HUES6 (cell line): ENCODE results near the gene SLC22A8.

Experiments
- H3K27ac ChIP-seq: 2 replicates; pipeline ENCODE4 v1.7.0; 2013; ENCODE audit warnings: low read depth, mild to moderate bottlenecking, low read length, inconsistent platforms
- H3K27me3 ChIP-seq: 2 replicates; pipeline ENCODE4 v1.6.1; 2013; ENCODE audit warnings: low read length; ENCODE audit not compliant: control insufficient read depth, insufficient read depth
- H3K36me3 ChIP-seq: 2 replicates; pipeline ENCODE4 v1.6.1; 2013; ENCODE audit warnings: low read length; ENCODE audit not compliant: control insufficient read depth, insufficient read depth
- H3K4me1 ChIP-seq: 2 replicates; pipeline ENCODE4 v1.6.1; 2013; ENCODE audit warnings: low read length; ENCODE audit not compliant: control insufficient read depth, insufficient read depth
- H3K4me3 ChIP-seq: 2 replicates; pipeline ENCODE4 v1.5.1; 2013; ENCODE audit warnings: low read depth, low read length
- H3K9ac ChIP-seq: one replicate; pipeline ENCODE4 v1.6.1; 2013; ENCODE audit warnings: mild to moderate bottlenecking, low read length
- H3K9me3 ChIP-seq: 2 replicates; pipeline ENCODE4 v1.6.1; 2013; ENCODE audit warnings: low read depth, low read length; ENCODE audit not compliant: control insufficient read depth, insufficient read depth

The SLC22A8 gene

DNA sequence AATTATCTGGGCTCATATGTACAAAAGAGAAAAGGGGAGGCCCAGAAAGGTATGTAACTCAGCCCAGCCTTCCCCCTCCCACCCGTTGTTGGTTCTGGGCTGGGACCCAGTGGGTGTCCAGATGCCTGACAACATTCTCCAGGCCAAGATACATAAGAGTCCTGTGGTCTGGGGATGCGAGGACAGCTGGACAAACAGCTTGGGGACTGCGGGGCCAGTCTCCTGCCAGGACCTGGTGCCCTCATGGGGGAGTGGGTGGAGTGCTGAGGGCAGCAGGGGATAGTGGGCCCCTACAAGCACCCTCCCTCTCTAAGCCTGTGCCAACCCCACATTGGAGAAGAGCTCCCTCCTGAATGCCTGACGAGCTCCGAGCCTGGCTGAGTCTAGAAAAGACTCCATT lies 27.4 kb downstream of the SLC22A8 start:
- no peak overlapping the region for H3K27ac ChIP-seq
- no peak overlapping the region for H3K9ac ChIP-seq
- H3K36me3 ChIP-seq: no peaks in the 10 kb centered on the region
- H3K27me3 ChIP-seq: peaks cover 6% of the 10 kb centered on the region; the same call in 1 of the 2 replicates
- no peaks in the 10 kb centered on the region for H3K4me1 ChIP-seq
- H3K9me3 ChIP-seq: no peaks in the 10 kb centered on the region
- H3K4me3 ChIP-seq: no peak overlapping the region

DNA sequence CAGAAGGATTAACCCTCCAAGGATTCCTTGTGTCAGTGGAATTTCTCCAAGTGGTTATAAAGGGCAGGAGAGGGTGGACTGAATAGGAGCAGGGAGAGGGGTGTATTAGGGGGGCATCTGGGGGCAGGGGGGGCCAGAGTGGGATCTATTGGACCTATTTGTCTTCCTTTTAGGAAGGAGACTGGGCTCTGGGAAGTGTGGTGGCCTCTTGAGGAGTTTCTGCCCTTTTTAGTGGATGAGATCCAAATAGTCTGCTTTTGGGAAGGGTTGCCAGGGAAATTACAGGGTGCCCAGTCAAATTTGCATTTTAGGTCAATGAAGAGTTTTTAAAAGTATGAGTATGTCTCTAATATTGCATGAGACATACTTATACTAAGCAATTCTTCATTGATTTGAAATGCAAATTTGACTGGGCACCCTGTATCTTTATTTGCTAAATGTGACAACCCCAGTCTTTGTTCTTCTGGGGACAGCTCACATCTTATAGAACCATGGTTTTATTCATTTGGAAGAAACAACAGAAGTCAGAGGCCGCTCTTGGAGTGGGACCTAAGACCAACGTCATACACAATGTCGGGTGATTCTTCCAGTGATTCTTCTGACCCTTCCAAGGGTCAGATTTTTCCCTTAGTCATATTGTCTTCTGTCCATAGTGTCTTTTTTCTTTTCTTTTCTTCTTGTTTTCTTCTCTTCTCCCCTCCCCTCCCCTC lies 30.4 kb downstream of the SLC22A8 start:
- H3K36me3 ChIP-seq: no peaks in the 10 kb centered on the region
- no peak overlapping the region for H3K9ac ChIP-seq
- H3K27ac ChIP-seq: no peak overlapping the region
- H3K27me3 ChIP-seq: peaks cover 3% of the 10 kb centered on the region; the same call in 1 of the 2 replicates
- no peaks in the 10 kb centered on the region for H3K9me3 ChIP-seq
- no peaks in the 10 kb centered on the region for H3K4me1 ChIP-seq
- no peak overlapping the region for H3K4me3 ChIP-seq

DNA sequence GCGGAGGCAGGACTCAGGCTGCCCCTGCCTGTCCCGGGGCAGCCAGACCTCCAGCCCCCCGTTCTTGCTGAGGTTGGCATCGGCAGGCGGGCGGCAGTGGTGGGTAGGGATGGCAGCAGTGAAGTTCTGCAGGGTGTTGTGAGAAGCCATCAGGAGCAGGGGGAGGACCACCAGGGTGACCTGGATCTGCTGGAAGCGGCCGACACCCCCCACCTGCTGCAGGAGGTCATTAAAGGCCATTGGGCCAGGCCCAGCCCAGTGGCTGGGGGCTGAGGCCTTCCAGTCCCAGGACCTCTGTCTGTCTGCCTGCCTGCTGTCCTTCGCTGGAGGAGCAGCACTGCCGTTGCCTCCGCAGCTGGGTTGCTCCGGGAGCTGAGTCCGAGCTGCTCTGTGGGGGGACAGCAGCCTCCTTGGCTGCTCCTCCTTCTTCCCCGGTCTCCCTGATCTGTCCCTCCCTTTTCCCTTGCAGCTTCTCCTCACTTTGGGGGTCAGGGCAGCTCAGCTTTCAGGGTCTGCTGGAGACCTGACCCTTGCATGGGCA lies 31.1 kb downstream of the SLC22A8 start, which contains the start of gene SLC22A6:
TSS of gene SLC22A6 (minus strand) at position 517 of the 541 bp plus-strand sequence. CDS start at position 240, 277 bp downstream.
- peaks cover 3% of the 10 kb centered on the region; the same call in 1 of the 2 replicates for H3K27me3 ChIP-seq
- H3K9ac ChIP-seq: no peak within 1 kb of the TSS
- no peak within 1 kb of the TSS for H3K4me3 ChIP-seq
- no peaks in the 10 kb centered on the region for H3K4me1 ChIP-seq
- H3K36me3 ChIP-seq: no peaks in the 10 kb centered on the region
- H3K27ac ChIP-seq: no peak within 1 kb of the TSS
- H3K9me3 ChIP-seq: no peaks in the 10 kb centered on the region

DNA sequence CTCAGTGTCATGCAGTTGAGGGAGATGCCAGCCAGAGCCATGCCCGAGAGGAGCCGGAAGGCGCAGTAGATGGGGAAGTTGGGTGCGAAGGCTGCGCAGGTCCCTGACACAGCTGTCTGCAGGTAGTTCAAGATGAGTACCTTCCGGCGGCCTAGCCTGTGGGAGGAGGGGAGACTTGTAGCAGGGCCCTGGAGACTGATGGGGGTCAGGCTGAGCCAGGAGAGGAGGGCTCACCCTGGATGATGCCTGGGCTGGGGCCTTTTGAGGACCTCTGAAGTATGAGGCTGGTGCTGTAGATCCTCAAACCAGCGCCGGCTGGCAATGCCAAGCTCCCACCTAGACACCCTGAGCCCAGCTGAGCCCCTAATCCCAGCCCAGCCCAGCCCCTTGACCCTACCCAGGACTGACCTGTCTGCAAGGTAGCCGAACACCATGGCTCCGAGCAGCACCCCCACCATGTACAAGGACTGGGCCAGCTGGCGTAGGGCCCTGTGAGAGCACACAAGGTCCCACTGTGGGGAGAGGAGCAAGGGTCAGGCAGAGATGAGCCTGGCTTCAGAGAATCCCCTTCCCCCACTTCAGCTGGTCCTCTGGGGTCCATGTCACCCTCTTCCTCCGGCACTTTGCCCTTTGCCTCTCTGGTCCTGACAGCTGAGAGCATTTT lies 32.0 kb downstream of the SLC22A8 start:
- no peaks in the 10 kb centered on the region for H3K4me1 ChIP-seq
- H3K36me3 ChIP-seq: no peaks in the 10 kb centered on the region
- H3K27me3 ChIP-seq: peaks cover 3% of the 10 kb centered on the region; the same call in 1 of the 2 replicates
- H3K9ac ChIP-seq: no peak overlapping the region
- H3K4me3 ChIP-seq: no peak overlapping the region
- no peaks in the 10 kb centered on the region for H3K9me3 ChIP-seq
- H3K27ac ChIP-seq: no peak overlapping the region

DNA sequence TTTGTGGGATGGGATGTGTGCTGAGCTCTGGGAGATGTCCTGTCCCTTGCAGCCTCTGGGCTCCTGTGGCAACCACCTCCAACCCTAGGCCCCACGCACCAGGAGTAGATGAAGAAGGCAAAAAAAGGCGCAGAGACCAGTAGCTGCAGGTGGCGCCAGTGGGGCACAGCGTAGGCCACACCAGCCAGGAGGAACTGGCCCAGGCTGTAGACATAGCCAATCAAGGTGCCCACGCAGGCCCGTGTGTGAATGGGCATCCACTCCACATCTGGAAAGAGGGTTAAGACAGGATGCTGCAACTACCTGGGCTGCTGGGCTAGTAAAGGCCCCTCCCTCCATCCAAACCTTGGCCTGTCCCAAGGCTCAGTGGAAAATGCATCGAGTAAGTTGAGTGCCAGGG lies 33.9 kb downstream of the SLC22A8 start:
- no peak overlapping the region for H3K27ac ChIP-seq
- H3K4me3 ChIP-seq: no peak overlapping the region
- H3K36me3 ChIP-seq: no peaks in the 10 kb centered on the region
- peaks cover 3% of the 10 kb centered on the region; the same call in 1 of the 2 replicates for H3K27me3 ChIP-seq
- H3K9me3 ChIP-seq: no peaks in the 10 kb centered on the region
- no peaks in the 10 kb centered on the region for H3K4me1 ChIP-seq
- no peak overlapping the region for H3K9ac ChIP-seq

DNA sequence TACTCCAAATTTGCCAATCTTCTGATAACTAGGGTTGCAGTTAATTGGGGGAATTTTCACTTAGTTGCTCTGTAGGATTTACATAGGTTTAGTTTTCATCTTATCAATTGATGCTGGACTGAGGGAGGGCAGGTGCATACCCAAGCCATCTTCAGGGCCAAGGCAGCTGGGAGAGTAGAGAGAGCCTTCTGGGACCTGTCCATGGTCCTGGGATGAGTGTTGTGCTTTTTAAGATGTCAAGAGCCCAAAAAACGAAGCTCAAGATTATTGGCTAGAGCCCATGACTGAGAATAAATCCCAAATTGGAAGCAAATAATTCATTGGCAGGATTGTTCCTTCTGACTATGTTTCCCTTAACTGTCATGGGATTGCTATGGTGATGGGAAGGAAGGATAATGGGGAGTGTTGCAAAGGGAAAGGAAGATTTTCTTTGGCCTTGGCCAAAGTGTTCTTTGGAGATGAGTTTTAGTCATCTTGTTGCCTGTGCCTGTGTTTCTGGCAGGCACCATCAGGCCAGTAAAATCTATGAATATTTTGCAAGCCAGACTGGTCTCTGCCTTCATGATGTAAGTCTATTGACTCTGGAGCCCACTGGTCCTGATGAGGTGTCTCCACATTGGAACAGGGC lies 35.4 kb downstream of the SLC22A8 start:
- peaks cover 3% of the 10 kb centered on the region; the same call in 1 of the 2 replicates for H3K27me3 ChIP-seq
- H3K9ac ChIP-seq: no peak overlapping the region
- no peaks in the 10 kb centered on the region for H3K4me1 ChIP-seq
- H3K9me3 ChIP-seq: no peaks in the 10 kb centered on the region
- H3K4me3 ChIP-seq: no peak overlapping the region
- H3K27ac ChIP-seq: no peak overlapping the region
- no peaks in the 10 kb centered on the region for H3K36me3 ChIP-seq

DNA sequence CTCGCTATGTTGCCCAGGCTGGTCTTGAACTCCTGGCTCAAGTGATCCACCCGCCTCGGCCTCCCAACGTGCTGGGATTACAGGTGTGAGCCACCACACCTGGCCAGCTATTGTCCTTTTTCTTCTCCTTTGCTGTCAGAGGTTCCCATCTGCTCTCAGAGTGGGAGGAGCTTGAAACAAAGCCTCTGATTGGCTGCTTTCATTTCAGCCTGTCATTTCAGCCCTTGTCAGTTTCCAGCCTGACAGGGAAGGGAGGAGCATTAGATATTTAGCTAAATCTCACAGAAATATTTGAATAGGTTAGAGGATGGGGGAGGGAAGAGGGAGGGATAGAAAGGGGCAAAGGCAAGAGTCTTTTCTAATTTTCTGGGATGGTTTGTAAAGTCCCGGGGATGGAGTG lies 39.5 kb downstream of the SLC22A8 start:
- Histone ChIP-seq H3K36me3 (no peaks in the 10 kb centered on the region), H3K9ac (no peak overlapping the region), H3K9me3 (no peaks in the 10 kb centered on the region), H3K4me3 (no peak overlapping the region), H3K27ac (no peak overlapping the region), H3K4me1 (no peaks in the 10 kb centered on the region), H3K27me3 (peaks cover 6% of the 10 kb centered on the region; the same call in 1 of the 2 replicates)

DNA sequence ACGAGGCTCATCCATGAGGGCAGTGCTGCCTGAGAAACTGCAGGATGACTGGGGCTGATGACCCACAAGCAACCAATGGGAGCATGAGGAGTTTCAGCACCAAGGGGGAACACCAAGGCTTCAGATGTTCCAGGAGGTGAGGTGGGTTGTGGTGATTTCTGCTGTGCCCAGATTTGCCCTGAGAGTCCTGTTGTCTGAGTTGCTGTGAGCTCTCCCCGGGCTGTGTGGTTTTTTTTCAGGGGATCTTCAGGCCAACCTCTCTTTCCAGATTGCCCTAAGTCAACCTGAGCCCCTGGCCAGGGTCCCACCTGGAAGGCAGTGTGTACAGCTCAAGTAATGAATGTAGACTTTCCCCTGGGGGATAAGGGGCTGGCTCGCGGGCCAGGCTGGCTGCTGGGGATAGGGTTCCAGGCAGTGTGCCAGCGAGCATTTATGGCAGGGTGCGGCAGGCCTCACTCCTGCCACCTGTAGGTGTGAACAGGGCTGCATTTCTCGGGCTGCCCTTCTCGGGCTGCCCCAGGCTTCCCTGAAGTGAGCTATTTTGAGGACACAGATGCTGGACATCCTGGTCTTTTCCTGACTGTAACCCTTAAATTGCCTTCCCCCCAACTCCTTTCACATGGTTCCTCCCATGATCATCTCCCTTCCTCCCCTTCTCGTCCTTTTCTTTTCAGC lies 40.7 kb downstream of the SLC22A8 start:
- Histone ChIP-seq H3K27ac (no peak overlapping the region), H3K27me3 (peaks cover 6% of the 10 kb centered on the region; the same call in 1 of the 2 replicates), H3K9me3 (no peaks in the 10 kb centered on the region), H3K9ac (no peak overlapping the region), H3K4me1 (no peaks in the 10 kb centered on the region), H3K4me3 (no peak overlapping the region), H3K36me3 (no peaks in the 10 kb centered on the region)

DNA sequence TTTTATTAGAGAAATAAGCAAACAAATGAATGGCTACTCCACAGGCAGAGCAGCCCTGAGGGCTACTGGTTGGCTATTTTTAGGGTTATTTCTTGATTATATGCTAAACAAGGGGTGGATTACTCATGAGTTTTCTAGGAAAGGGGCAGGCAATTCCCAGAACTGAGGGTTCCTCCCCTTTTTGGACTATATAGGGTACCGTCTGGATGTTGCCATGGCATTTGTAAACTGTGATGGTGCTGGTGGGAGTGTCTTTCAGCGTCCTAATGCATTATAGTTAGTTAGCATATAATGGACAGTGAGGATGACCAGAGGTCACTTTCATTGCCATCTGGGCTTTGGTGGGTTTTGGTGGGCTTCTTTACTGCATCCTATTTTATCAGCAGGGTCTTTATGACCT lies 50.1 kb downstream of the SLC22A8 start:
- no peaks in the 10 kb centered on the region for H3K4me1 ChIP-seq
- no peak overlapping the region for H3K4me3 ChIP-seq
- H3K27ac ChIP-seq: no peak overlapping the region
- no peaks in the 10 kb centered on the region for H3K9me3 ChIP-seq
- no peak overlapping the region for H3K9ac ChIP-seq
- H3K27me3 ChIP-seq: no peaks in the 10 kb centered on the region
- no peaks in the 10 kb centered on the region for H3K36me3 ChIP-seq

DNA sequence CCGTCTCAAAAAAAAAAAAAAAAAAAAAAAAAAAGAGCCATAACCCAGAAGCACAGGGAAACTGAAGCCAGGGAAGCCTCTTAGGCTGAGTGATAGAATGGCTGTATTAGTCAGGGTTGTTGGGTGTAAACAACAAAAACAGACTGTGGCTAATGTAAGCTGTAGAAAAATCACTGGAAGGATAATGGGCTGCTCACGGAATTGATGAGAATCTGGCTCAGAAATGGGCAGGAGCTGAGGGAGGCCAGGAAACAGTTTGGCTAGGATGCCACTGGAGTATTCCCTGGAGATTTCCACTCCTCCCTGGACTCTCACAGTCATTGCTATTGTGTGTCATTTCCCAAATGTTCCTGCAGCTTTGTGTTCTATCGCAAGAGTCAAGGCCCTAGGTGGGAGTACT lies 53.2 kb downstream of the SLC22A8 start:
- H3K27me3 ChIP-seq: no peaks in the 10 kb centered on the region
- H3K4me3 ChIP-seq: no peak overlapping the region
- H3K27ac ChIP-seq: no peak overlapping the region
- no peak overlapping the region for H3K9ac ChIP-seq
- H3K9me3 ChIP-seq: no peaks in the 10 kb centered on the region
- H3K4me1 ChIP-seq: no peaks in the 10 kb centered on the region
- H3K36me3 ChIP-seq: no peaks in the 10 kb centered on the region
